Body of pancreas (tissue), 2 donors: ENCODE measurements around the gene DHRS11. TPM values are rescaled to one million over a fixed set of nuclear protein-coding genes. Genes with fewer than 3 reads are reported as not detected.

Experiments used
- total RNA-seq, 2 donors: library from RNA; depleted of rRNA; stranded (reverse); fragments of >200 nt; gene quantifications; one replicate each; pipeline ENCODE4 v1.1.0, GENCODE V29; 2016

DHRS11 gene
- total RNA-seq, 2 donors from 2014 or later, result 7.0 to 16.5 TPM

Other genes with a start within 250 kb of the DHRS11 start
- gene TBC1D3H, start 203.4 kb upstream of the DHRS11 start, total RNA-seq, result not detected
- gene ZNHIT3, start 105.2 kb upstream of the DHRS11 start, total RNA-seq, result 10 to 100 TPM; 21.1 to 32.4 TPM
- 10 to 100 TPM; 37.4 to 78.1 TPM for gene MYO19, start 57.0 kb upstream of the DHRS11 start, total RNA-seq
- 1 to 10 TPM; 2.6 TPM for gene PIGW, start 56.9 kb upstream of the DHRS11 start, total RNA-seq
- 10 to 100 TPM; 36.3 to 43.8 TPM for gene GGNBP2, start 47.0 kb upstream of the DHRS11 start, total RNA-seq
- gene MRM1, start 9.7 kb downstream of the DHRS11 start, total RNA-seq, result 1 to 10 TPM; 7.3 to 7.9 TPM